Measurements from ENCODE around the gene NUB1.

DNA sequence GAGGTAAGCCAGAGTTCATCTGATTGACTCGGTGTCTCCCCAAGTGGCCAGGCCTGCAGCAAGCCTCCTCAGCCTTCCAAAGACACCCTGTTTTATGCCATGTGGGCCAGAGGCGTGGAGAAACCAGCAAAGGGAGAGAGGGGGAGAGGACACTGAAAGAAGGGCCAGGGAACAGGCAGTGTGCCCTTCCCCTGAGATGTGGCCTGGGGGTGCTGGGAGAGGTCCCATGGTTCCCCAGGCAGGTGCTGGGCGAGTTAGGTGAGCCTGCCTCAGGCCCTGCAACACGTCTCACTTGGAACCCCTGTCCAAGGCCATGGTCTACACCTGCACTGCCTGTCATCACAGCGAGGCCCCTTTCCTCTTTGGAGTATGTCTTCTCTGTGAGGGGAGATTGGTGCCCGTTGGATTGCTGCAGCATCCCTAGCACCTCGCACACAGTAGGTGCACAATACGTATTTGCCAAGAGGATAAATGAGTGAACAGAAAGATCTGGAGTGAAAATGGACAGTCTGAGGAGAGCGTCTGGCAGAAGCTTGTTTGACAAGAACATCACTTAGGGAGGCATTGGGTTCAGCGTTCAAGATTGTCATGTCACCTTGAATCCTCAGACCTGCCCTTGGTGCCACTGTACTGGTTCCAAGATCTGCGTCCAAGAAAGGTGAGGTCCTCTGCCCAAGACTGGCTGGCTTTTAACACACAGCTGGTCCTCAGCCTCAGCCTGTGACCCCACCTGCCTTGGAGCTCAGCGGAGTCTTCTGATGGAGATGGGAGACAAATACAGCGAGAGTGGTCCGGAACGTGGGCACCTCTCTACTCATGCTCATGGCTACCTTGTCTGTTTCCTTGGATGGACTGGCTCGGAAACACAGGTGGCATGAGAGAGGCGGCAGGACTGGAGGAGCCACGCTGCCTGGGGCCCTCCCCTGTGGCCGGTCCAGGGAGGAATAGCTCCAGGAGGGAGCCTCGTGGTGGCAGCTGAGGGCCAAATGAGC is 39.8 kb upstream of the NUB1 start:
- TF ChIP-seq, protein P1, sequence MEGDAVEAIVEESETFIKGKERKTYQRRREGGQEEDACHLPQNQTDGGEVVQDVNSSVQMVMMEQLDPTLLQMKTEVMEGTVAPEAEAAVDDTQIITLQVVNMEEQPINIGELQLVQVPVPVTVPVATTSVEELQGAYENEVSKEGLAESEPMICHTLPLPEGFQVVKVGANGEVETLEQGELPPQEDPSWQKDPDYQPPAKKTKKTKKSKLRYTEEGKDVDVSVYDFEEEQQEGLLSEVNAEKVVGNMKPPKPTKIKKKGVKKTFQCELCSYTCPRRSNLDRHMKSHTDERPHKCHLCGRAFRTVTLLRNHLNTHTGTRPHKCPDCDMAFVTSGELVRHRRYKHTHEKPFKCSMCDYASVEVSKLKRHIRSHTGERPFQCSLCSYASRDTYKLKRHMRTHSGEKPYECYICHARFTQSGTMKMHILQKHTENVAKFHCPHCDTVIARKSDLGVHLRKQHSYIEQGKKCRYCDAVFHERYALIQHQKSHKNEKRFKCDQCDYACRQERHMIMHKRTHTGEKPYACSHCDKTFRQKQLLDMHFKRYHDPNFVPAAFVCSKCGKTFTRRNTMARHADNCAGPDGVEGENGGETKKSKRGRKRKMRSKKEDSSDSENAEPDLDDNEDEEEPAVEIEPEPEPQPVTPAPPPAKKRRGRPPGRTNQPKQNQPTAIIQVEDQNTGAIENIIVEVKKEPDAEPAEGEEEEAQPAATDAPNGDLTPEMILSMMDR (IDR thresholded peaks at IDR 0.05), result no peak
- TF ChIP-seq EP300 (IDR thresholded peaks at IDR 0.05), result no peak
- no peak for TF ChIP-seq POLR2A (IDR thresholded peaks at IDR 0.05; ENCODE audit: low read depth)
- TF ChIP-seq POLR2AphosphoS5 (IDR thresholded peaks at IDR 0.05), result no peak
